Kidney (tissue), 14 donors: ENCODE results near the gene EPB41L5. TPM values are rescaled to one million over a fixed set of nuclear protein-coding genes. Genes with fewer than 3 reads are reported as not detected.

Experiments
- DNase-seq, 5 donors: peaks; one replicate each; pipeline ENCODE4 v3.0.0-alpha.2; 2013 to 2020
- FAIRE-seq: peaks from 2 replicates; lab custom pipeline; 2012; peaks lifted over from hg19 to GRCh38; lab: Jason Lieb, UNC
- H3K27ac ChIP-seq, 2 donors: one replicate each; pipeline ENCODE4 v1.7.0; 2013; ENCODE audit warnings: low read depth in 2 of 2, low read length in 2 of 2, inconsistent platforms in 1 of 2
- H3K27me3 ChIP-seq: one replicate; pipeline ENCODE4 v1.7.1; 2013; ENCODE audit warnings: low read length, inconsistent platforms; ENCODE audit not compliant: control insufficient read depth, insufficient read depth
- H3K36me3 ChIP-seq, 3 donors: one replicate each; pipeline versions ENCODE4 v1.7.0 to v1.7.1; 2013; ENCODE audit warnings: low read length in 3 of 3, control low read depth in 1 of 3, inconsistent platforms in 1 of 3; ENCODE audit not compliant: insufficient read depth in 3 of 3, control insufficient read depth in 2 of 3
- H3K4me1 ChIP-seq, 3 donors: one replicate each; pipeline versions ENCODE4 v1.7.0 to v1.7.1; 2013; ENCODE audit warnings: low read length in 3 of 3, inconsistent platforms in 1 of 3, low read depth in 1 of 3; ENCODE audit not compliant: control insufficient read depth in 2 of 3, insufficient read depth in 2 of 3
- H3K4me3 ChIP-seq, 3 donors: one replicate each; pipeline versions ENCODE4 v1.7.0 to v1.8.1; 2013; ENCODE audit warnings: low read length in 3 of 3, control low read depth in 1 of 3, inconsistent platforms in 1 of 3
- H3K9ac ChIP-seq, 3 donors: one replicate each; pipeline versions ENCODE4 v1.7.0 to v1.7.1; 2013; ENCODE audit warnings: low read length in 3 of 3, control low read depth in 1 of 3, inconsistent platforms in 1 of 3
- H3K9me3 ChIP-seq, 3 donors: one replicate each; pipeline versions ENCODE4 v1.7.0 to v1.7.1; 2013; ENCODE audit warnings: low read length in 3 of 3, control low read depth in 1 of 3, inconsistent platforms in 1 of 3; ENCODE audit not compliant: control insufficient read depth in 2 of 3, insufficient read depth in 1 of 3
- CTCF ChIP-seq: IDR thresholded peaks from 3 replicates; pipeline ENCODE4 v1.5.1; 2012; ENCODE audit warnings: mild to moderate bottlenecking, moderate library complexity, borderline replicate concordance; ENCODE audit not compliant: insufficient read depth; ENCODE audit errors: extremely low read depth
- intact Hi-C: fragments of 100-400 bp; cut with DNase I; formaldehyde crosslinking; loops from one replicate; pipeline ENCODE4 v1.11.1; 2022
- polyA plus RNA-seq: library from polyadenylated mRNA; stranded (reverse); fragments of 350-450 nt; fragmentation: Illumina TruSeq; extraction: RNeasy Lipid Tissue Mini Kit (QIAGEN cat#74804); gene quantifications from one replicate; pipeline ENCODE4 v1.2.3, GENCODE V29; 2014; ENCODE audit warnings: low read depth, low replicate concordance; ENCODE audit not compliant: insufficient read depth
- total RNA-seq: library from RNA; stranded (reverse); fragmentation: NEBNext Ultra II Directional; extraction: Animal tissue kit (Norgen Biotek cat#: 25700); gene quantifications from one replicate; pipeline ENCODE4 v1.2.1, GENCODE V29; 2021
- donor health status: control.
- donor health status: control.
- donor health status: control.
- donor health status: control.
- donor health status: control.
- donor health status: DM: yes; HTN: yes; CAD: no.
- donor health status: Normal renal cell carcinoma (clear cell type).

EPB41L5 gene
- total and polyA plus RNA-seq, 2 donors from 2014 or later: 28.2 to 49.4 TPM

- intact Hi-C loops: no loop called here
- H3K27ac ChIP-seq: no peak overlapping the region
- no peak overlapping the region for H3K4me3 ChIP-seq
- H3K27me3 ChIP-seq: no peaks in the 10 kb centered on the region
- H3K9ac ChIP-seq: no peak overlapping the region
- no peaks in the 10 kb centered on the region for H3K4me1 ChIP-seq
- DNase-seq (no peak), FAIRE-seq (no peak)
- peaks cover 0 to 3% (median 0%) of the 10 kb centered on the region in 3 donors for H3K36me3 ChIP-seq
- no peak for TF ChIP-seq CTCF
- H3K9me3 ChIP-seq: no peaks in the 10 kb centered on the region
These were observed 128.0 kb downstream of the EPB41L5 start for GRCh38 chr2:120140866-120141265.

- H3K4me1 ChIP-seq: no peaks in the 10 kb centered on the region
- no peaks in the 10 kb centered on the region for H3K9me3 ChIP-seq
- no peak for TF ChIP-seq CTCF
- DNase-seq (no peak), FAIRE-seq (no peak)
- H3K27ac ChIP-seq: no peak overlapping the region
- no peak overlapping the region for H3K4me3 ChIP-seq
- no peak overlapping the region for H3K9ac ChIP-seq
- no peaks in the 10 kb centered on the region for H3K27me3 ChIP-seq
- intact Hi-C loops: no loop called here
- H3K36me3 ChIP-seq: peaks cover 0 to 3% (median 0%) of the 10 kb centered on the region in 3 donors
These were observed 128.6 kb downstream of the EPB41L5 start for GRCh38 chr2:120141300-120142069.

GRCh38 chr2:120142528-120143219 is 129.8 kb downstream of the EPB41L5 start:
- no peak for FAIRE-seq
- DNase-seq: no peak
- Histone ChIP-seq H3K4me1 (no peaks in the 10 kb centered on the region), H3K27ac (no peak overlapping the region), H3K27me3 (no peaks in the 10 kb centered on the region), H3K9me3 (no peaks in the 10 kb centered on the region), H3K4me3 (no peak overlapping the region), H3K9ac (no peak overlapping the region), H3K36me3 (peaks cover 0 to 3% (median under 1%) of the 10 kb centered on the region in 3 donors)
- intact Hi-C loops: no loop called here
- TF ChIP-seq CTCF: no peak
